ENCODE data around the gene FUT9.

- TF ChIP-seq CTCF (conservative IDR thresholded peaks at IDR 0.05; ENCODE audit: low read depth, low read length), result no peak
- TF ChIP-seq EZH2phosphoT487 (IDR thresholded peaks at IDR 0.05; ENCODE audit: borderline replicate concordance, low read length), result no peak
- no peak for TF ChIP-seq EZH2 (IDR thresholded peaks at IDR 0.05; ENCODE audit: low read length, unreplicated experiment)
Observed at GRCh38 chr6:96007663-96008062, 8.1 kb upstream of the FUT9 start.

Measured in PC-3 (cell line).